HG02678 (cell line): Measurements from ENCODE around the gene MYOCD.

Experiments
- ATAC-seq: cut with Tn5 transposase; IDR thresholded peaks from one replicate; pipeline ENCODE4 v1.9.1; 2021; ENCODE audit warnings: mild to moderate bottlenecking, moderate library complexity; ENCODE audit not compliant: unreplicated experiment

The MYOCD gene

DNA sequence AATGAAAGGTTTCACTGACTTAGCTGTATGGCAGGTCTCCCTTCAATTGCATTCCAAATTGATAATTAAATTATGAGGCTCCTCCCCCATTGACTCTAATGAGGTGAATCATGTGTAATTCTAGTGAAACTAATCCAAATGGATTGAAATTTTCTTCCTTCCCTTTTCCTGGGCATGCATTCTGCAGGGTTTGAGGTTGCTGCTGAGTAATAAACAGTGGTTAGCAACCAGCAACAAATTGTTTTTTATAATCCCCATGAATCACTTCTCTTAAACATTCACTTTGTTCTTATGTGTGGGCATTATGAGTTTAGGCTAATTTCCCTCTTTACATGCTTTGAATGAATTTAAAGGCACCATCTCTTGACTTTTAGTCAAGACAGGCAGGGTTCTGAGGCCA, 43.4 kb downstream of the MYOCD start:
- no peak for ATAC-seq

DNA sequence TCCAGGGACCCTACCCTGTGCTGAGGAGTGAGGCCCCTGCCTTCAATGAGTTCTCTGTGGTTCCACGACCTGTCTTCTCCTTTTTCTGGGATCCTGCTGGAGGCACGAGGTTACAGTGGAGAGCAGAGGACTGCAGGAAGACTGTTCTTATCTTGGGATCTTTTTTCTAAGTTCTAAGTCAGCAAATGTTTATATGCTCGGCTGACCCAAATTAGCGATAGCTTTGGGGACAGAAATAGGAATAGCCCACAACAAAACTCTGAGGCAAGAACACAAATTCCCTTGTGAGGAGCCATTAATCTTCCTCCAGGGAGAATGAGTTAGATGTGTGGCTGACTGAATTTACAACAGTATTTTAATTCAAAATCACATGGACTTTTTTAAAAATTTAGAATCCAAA, 46.7 kb downstream of the MYOCD start:
- no peak for ATAC-seq

GRCh38 chr17:12712941-12713340, 47.3 kb downstream of the MYOCD start:
- no peak for ATAC-seq

- ATAC-seq, result no peak
Measured at GRCh38 chr17:12719948-12720347, 54.3 kb downstream of the MYOCD start.

DNA sequence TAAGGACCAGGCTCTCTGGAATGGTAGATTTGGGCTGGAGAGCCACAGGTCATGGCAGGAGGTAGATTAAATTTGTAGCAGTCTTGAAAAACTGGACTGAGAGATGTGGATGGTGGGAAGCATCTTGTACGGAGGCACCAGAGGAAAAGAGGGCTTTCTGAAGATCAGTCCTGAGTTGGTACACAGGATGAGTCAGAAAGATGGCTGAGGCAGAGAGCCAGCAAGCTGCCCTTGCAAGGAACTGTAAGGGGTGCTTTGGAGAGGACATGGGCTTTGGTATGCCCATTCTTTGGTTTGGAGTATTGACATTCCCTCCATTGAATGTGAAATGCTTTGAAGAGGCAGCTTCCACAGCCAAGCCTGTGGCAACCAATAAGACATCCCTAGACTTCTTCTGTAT, 55.9 kb downstream of the MYOCD start:
- ATAC-seq, result no peak

DNA sequence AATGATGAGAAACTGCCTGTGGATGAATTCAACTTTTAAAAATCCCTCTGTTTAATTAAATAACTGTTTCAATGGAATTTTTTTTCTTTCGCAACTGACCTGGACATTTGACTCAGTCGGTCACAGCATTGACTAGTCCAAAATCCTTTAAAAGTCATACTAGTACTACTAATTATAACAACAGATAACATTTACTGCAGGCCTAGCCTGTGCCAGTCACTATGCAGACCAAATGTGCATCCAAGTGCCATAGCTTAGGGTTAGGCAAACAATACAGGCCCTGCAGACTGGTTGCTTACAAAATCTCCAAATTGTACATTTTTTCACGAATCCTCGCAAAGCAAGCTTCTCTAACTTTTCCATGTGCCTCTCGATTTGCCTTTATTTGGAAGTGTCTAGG, 56.6 kb downstream of the MYOCD start:
- no peak for ATAC-seq

- ATAC-seq, result no peak
Measured at GRCh38 chr17:12726131-12726530, 60.4 kb downstream of the MYOCD start.

DNA sequence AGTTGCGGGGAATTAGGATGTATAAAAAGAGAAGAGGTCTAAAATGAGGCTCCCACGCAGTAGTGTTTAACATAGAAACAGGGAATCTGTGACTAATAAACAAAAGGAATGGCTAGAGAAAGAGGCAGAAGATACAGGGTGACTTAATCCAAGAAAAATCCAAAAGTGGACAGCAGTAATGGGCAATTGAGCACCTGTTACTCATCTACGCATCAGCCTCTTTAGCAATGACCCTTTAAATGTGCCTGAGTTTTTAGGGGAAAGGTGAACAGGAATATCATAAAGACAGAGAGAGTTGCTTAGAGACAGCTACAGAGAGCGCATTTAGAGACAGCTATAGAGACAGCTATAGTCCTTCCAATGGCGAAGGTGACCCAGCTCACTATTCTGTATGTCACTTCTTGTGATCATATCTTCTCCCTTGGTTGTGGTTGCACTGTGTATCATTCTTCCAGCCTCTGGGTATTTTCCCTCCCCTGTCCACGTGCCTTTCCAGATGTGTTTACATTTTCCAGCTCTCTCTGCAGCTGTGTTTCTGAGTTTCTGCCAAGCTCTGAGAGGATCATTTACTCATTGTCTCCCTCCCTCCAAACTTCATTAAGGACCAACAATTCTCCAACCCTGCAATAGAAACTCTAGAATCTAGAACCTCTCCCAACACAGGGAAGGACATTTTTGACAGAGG, 61.5 kb downstream of the MYOCD start:
- ATAC-seq, result no peak

DNA sequence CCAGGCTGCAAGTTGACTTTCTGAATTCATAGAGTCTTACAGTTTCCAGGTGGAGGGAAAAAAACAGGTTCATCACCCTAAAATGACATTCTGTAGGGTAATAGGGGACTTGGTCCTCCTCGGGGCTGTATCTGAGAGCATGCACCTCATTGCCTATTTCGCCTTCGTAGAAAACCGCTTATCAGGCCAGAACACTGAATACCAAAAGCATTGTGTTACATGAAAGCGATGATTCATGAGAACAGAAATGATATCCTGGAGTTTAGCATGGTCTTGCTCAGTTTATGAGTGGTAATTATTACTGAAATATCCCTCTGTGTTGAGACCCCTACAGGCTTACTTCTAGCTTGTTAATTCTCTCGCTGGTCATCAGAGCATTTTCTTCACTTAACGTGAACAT, 62.2 kb downstream of the MYOCD start:
- ATAC-seq, result no peak

GRCh38 chr17:12729086-12729485, 63.4 kb downstream of the MYOCD start:
- no peak for ATAC-seq

DNA sequence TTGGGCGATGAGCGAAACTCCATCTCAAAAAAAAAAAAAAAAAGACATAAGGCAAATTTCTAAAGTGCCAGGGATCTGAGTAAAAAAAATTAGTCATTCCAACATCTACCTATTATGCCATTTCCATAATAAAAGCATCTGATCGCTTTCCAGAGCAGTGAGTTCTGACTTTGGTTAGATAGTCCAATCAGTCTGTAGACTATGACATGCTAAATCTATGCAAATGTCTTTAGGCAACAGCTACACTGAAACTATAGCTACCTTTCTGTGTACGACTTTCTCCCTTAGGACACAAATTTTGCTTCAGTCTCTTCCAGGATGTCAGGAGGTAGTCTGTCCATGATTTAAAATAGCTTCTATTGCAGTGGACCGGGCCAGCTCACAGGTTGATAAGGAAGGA, 64.7 kb downstream of the MYOCD start:
- ATAC-seq, result no peak

GRCh38 chr17:12730931-12731521, 65.3 kb downstream of the MYOCD start:
- ATAC-seq, result no peak

DNA sequence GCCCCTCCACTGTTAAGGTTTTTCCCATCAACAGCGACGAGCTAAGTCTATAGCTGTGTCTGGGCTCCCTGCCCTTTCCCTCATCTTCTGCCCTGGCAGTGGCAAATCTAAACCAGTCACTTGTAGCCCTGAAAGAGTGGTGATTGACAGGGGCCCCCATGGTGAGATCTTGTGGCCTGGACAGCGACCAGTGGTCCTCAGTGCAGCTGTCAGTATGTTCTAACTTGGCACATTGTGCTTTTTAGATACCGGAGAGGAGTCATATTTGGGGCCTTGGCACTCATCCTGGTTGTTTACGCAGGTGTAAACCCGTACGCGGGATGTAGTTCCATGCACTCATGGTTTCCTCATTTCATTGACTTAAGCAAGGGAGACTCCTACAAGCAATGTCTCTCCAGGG, 66.1 kb downstream of the MYOCD start:
- ATAC-seq, result no peak

GRCh38 chr17:12732366-12732765, 66.7 kb downstream of the MYOCD start:
- no peak for ATAC-seq

DNA sequence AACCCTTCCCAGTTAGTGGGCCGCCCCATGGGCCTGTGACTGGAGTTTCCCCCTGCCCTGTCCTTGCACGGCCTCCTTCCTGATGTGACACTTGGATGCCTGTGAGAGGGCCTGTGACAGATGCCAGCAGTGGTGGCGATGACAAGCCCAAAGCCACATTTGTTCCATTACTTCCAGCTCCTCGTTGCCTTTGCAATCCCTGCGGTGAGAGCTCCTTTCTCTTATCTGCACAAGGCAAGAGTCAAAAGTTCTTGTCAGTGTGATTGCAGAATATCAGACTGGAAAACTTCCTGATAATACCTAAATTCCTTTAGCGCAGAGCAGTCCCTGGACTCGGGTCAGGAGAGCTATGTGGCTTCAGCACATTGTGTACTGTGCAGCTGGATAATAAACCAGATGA, 69.2 kb downstream of the MYOCD start:
- ATAC-seq, result no peak

DNA sequence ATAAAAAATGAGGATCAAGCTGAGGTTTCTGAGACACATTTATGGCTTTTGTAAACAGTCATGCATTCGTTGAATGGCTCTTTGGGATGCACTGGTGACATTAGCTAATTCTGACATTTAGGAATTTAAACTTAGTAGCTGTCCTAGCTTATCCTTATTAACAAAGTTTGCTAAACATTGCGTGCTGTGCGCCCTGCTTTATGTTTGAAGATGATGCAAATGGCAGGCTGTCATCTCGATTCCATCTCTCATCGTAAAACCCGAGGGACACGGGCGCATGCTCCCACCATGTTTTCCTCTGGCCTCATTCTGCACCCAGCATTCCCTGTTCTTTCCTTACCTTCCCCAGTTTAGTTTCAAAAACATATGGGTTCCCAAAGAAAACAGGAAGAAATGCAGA, 69.8 kb downstream of the MYOCD start:
- no peak for ATAC-seq

GRCh38 chr17:12736526-12736925, 70.8 kb downstream of the MYOCD start:
- ATAC-seq, result no peak

DNA sequence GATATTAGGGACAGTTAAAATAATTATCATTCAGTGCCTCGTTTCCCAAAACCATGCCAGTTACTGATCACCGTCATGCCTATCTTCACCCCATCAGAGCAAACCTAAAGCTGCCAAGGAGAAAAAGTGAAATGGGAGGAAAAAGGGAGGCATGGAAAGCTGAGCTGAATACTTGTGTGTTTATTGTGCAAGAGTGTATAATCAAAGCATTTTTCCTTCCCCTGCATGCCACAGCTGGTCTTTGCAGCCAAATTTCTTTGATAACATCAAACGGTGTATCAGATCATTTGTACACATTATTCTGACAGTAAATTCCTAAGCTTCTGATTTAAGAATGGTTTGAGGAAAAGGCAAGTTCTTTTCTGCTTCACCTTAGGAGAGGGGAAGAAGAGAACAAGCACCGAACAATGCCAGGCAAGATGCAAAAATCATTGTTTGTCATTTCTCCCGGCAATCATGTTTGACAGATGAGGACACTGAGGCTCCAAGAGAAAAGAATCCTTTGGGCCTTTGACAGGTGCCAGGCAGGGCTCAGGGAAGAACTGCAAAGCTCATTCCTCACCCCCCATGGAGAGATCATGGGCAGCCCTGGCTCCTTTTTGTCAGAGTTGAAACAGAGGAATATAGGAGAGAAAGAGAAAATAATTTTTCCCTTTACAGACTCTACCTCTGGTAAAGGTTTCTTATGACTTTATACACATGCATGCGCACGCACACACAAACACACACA, 72.2 kb downstream of the MYOCD start:
- no peak for ATAC-seq

- no peak for ATAC-seq
Measured at GRCh38 chr17:12738624-12739023, 72.9 kb downstream of the MYOCD start.

DNA sequence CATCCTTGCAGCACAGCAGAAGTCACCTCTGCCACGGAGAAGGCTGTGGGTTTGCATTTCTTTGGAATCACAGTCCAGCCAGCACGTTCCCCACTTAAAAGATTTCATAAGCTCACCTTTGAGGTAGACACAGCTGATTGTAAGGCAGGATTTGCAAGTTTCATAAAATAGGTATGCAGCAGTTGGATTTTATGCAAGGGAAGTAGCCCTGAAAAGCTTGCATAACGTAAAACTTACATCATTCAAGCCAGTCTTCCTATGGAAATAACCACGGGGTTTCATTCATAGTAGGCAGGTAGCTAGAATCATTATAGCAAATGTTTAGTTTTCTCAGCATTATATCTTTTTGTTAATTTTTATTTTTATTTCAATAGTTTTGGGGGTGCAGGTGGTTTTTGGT, 73.8 kb downstream of the MYOCD start:
- ATAC-seq, result no peak

GRCh38 chr17:12743046-12743445, 77.4 kb downstream of the MYOCD start:
- ATAC-seq, result no peak

DNA sequence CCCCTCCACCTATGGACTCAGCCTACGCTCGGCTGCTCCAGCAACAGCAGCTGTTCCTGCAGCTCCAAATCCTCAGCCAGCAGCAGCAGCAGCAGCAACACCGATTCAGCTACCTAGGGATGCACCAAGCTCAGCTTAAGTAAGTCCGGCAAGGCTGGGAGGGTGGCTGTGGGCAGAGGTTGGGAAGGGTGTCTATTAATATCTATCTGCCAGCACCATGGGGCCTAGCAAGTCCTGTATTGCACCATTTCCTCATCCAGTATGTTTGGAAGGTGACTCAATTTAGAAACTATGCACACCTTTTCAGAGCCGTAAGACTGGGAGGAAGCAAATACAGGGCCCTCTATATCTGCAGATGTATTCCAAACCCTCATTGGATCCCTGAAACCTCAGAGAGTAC, 78.6 kb downstream of the MYOCD start:
- no peak for ATAC-seq
